Loucy (cell line): ENCODE results near the gene EMX2.

Source experiments
- H2AFZ ChIP-seq: fragments of 200-600 bp; sonication (generic); 2 replicates; pipeline ENCODE4 v1.6.0; 2016; ENCODE audit warnings: antibody characterized with exemption, mild to moderate bottlenecking, low read length, moderate library complexity
- H3F3A ChIP-seq: fragments of 200-600 bp; 2 replicates; pipeline ENCODE4 v1.6.0; 2016; ENCODE audit warnings: antibody characterized with exemption, low read depth, mild to moderate bottlenecking
- H3K27me3 ChIP-seq: fragments of 200-600 bp; sonication (generic); 2 replicates; pipeline ENCODE4 v1.6.1; 2014; ENCODE audit warnings: low read length, mild to moderate bottlenecking; ENCODE audit not compliant: insufficient read depth, poor library complexity, severe bottlenecking
- H3K36me3 ChIP-seq: fragments of 200-600 bp; sonication (generic); 2 replicates; pipeline ENCODE4 v1.6.1; 2016; ENCODE audit warnings: low read length; ENCODE audit not compliant: insufficient read depth
- H3K4me1 ChIP-seq: fragments of 200-600 bp; sonication (generic); 2 replicates; pipeline ENCODE4 v1.5.1; 2014; ENCODE audit warnings: low read length, mild to moderate bottlenecking; ENCODE audit not compliant: insufficient read depth, poor library complexity, severe bottlenecking
- H3K4me2 ChIP-seq: fragments of 200-600 bp; sonication (generic); 2 replicates; pipeline ENCODE4 v1.6.0; 2014; ENCODE audit warnings: antibody characterized with exemption, low read length, low read depth, mild to moderate bottlenecking; ENCODE audit not compliant: poor library complexity, severe bottlenecking
- H3K4me3 ChIP-seq: fragments of 200-600 bp; sonication (generic); 2 replicates; pipeline ENCODE4 v1.5.1; 2014; ENCODE audit warnings: low read length, mild to moderate bottlenecking, mixed read lengths; ENCODE audit not compliant: poor library complexity, severe bottlenecking
- H3K79me2 ChIP-seq: fragments of 200-600 bp; sonication (generic); 2 replicates; pipeline ENCODE4 v1.6.1; 2014; ENCODE audit warnings: low read length; ENCODE audit not compliant: insufficient read depth
- H3K9ac ChIP-seq: fragments of 200-600 bp; sonication (generic); 2 replicates; pipeline ENCODE4 v1.6.0; 2014; ENCODE audit warnings: mild to moderate bottlenecking, low read depth, low read length, moderate library complexity; ENCODE audit not compliant: poor library complexity, severe bottlenecking
- H3K9me2 ChIP-seq: fragments of 200-600 bp; sonication (generic); replicated peaks from 2 replicates; pipeline ENCODE4 v1.6.1; 2016; ENCODE audit warnings: low read depth, low read length, mixed read lengths
- H3K9me3 ChIP-seq: fragments of 200-600 bp; sonication (generic); 2 replicates; pipeline ENCODE4 v1.6.1; 2014; ENCODE audit warnings: mild to moderate bottlenecking, antibody characterized with exemption, low read length, low read depth; ENCODE audit not compliant: insufficient read depth
- H4K20me1 ChIP-seq: fragments of 200-600 bp; sonication (generic); 2 replicates; pipeline ENCODE4 v1.6.0; 2014; ENCODE audit warnings: antibody characterized with exemption, low read length, mild to moderate bottlenecking; ENCODE audit not compliant: insufficient read depth, poor library complexity, severe bottlenecking
- CTCF ChIP-seq: fragments of 200-600 bp; sonication (generic); conservative IDR thresholded peaks from 2 replicates; pipeline ENCODE4 v1.5.1; 2014; ENCODE audit warnings: mild to moderate bottlenecking, antibody characterized with exemption, low read length
- EZH2phosphoT487 ChIP-seq: fragments of 200-600 bp; IDR thresholded peaks from 2 replicates; pipeline ENCODE4 v1.6.1; 2018; ENCODE audit warnings: antibody characterized with exemption, mild to moderate bottlenecking, moderate library complexity, borderline replicate concordance

The EMX2 gene

GRCh38 chr10:117537904-117538524 lies 4.5 kb upstream of the EMX2 start:
- H3K79me2 ChIP-seq, result no peaks in the 10 kb centered on the region
- H3K27me3 ChIP-seq, result no peaks in the 10 kb centered on the region
- H3K36me3 ChIP-seq, result no peaks in the 10 kb centered on the region
- no peaks in the 10 kb centered on the region for H3K9me2 ChIP-seq
- H3F3A ChIP-seq, result no peaks in the 10 kb centered on the region
- no peak overlapping the region for H3K9ac ChIP-seq
- no peak overlapping the region for H3K4me3 ChIP-seq
- TF ChIP-seq CTCF (no peak), EZH2phosphoT487 (no peak)
- no peak overlapping the region for H3K4me2 ChIP-seq
- no peaks in the 10 kb centered on the region for H4K20me1 ChIP-seq
- H3K9me3 ChIP-seq, result no peaks in the 10 kb centered on the region
- no peaks in the 10 kb centered on the region for H3K4me1 ChIP-seq
- H2AFZ ChIP-seq, result no peak overlapping the region

DNA sequence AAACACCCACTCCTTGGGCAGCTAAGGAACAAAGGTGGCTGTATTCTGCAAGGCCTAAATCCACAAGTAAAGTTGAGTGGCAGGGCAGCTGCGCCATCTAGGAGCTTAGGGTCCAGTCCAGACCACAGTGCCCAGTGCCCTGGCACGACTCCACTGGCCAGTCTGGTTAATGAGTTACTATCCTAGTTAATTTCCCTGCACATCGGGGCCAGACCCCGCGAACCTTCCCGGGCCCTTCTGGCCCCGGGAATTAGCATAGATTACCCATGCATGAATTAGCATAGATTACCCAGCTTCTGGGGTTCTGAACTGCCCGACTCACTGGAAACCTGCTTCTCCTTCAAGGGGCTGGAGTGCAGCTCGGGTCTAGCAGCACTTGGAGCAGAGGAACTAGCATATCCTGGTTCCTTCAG lies 3.2 kb upstream of the EMX2 start:
- Histone ChIP-seq H3K9me2 (no peaks in the 10 kb centered on the region), H3K27me3 (no peaks in the 10 kb centered on the region), H3K9ac (no peak overlapping the region), H3K9me3 (no peaks in the 10 kb centered on the region), H3K4me3 (no peak overlapping the region), H3K79me2 (no peaks in the 10 kb centered on the region), H3K4me1 (no peaks in the 10 kb centered on the region), H4K20me1 (no peaks in the 10 kb centered on the region), H2AFZ (no peak overlapping the region), H3K36me3 (no peaks in the 10 kb centered on the region), H3F3A (no peaks in the 10 kb centered on the region), H3K4me2 (no peak overlapping the region)
- TF ChIP-seq EZH2phosphoT487 (no peak), CTCF (no peak)

- H3K4me2 ChIP-seq, result no peak overlapping the region
- H3K4me3 ChIP-seq, result no peak overlapping the region
- H3K9me2 ChIP-seq, result no peaks in the 10 kb centered on the region
- H3K79me2 ChIP-seq, result no peaks in the 10 kb centered on the region
- H2AFZ ChIP-seq, result no peak overlapping the region
- no peaks in the 10 kb centered on the region for H3K9me3 ChIP-seq
- H3K4me1 ChIP-seq, result no peaks in the 10 kb centered on the region
- H4K20me1 ChIP-seq, result no peaks in the 10 kb centered on the region
- no peaks in the 10 kb centered on the region for H3F3A ChIP-seq
- no peaks in the 10 kb centered on the region for H3K27me3 ChIP-seq
- H3K36me3 ChIP-seq, result no peaks in the 10 kb centered on the region
- no peak for TF ChIP-seq EZH2phosphoT487
- no peak for TF ChIP-seq CTCF
- no peak overlapping the region for H3K9ac ChIP-seq
These were observed 2.5 kb upstream of the EMX2 start for GRCh38 chr10:117539903-117540639.
